Measurements from ENCODE around the gene GRAMD1A.

The GRAMD1A gene

DNA sequence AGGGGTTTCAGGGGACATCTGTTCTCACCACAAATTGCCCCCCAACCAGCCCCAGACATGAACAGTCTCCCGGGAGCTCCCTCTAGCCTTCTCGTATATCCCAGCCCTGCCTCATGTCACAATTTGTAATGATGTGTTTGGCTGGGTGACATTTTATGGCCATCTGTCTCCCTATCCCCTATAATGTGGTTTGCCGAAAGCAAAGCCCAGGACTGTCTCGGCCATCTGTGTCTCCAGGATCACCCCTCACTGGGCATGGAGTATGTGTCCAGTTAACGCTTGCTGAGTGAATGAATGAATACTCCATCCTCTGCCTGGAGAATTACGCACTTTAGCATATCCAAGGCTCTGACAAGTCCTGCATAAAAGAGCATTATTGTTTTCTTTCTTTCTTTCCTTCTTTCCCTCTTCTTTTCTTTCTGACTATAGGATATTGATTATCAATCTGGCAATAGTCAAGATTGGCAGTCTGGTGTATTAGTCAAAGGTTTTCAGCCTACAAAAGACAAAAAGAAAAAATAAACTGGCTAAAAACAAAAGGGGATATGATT, 56.5 kb downstream of the GRAMD1A start:
- DNase-seq: no peak

DNA sequence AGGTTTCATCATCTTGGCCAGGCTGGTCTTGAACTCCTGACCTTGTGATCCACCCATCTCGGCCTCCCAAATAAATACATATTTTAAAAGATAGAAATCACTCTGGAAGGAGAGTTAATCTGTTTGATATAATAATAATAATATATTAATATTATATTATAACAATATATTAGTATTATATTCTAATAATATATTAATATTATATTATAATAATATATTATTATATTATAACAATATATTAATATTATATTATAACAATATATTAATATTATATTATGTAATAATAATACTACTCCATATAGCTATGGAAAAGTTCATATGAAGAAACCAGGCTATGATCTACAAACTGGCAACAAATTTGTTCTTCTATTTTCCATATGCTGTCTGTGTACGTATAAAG, 58.2 kb downstream of the GRAMD1A start:
- no peak for DNase-seq

DNA sequence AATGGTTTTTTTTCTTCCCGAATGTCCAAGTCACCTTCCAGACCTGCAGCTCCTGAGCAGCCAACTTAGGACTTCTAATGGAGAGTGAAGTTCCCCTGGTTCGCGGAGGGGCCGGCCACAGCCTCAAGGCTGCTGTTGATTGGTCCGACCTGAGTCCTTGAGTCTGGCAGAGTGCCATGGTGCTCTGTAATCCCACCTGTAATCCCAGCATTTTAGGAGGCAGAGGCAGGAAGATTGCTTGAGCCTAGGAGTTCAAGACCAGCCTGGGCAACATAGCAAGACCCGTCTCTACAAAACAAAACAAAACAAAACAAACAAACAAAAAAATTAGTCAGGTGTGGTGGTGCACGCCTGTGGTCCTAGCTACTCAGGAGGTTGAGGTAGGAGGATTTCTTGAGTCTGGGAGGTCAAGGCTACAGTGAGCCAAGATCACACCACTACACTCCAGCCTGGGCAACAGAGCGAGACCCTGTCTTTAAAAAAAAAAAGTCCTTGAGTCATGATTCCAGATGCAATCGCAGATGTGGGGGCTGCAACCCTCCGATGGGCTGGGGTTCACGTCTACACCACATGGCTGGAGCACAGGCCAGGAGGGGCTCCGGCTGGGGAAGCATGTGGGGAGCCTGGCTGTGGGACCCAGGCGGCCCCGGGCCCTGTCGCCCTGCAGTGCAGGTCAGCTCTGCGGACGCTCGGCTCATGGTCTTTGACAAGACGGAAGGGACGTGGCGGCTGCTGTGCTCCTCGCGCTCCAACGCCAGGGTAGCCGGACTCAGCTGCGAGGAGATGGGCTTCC, 59.1 kb downstream of the GRAMD1A start:
- DNase-seq: no peak

DNA sequence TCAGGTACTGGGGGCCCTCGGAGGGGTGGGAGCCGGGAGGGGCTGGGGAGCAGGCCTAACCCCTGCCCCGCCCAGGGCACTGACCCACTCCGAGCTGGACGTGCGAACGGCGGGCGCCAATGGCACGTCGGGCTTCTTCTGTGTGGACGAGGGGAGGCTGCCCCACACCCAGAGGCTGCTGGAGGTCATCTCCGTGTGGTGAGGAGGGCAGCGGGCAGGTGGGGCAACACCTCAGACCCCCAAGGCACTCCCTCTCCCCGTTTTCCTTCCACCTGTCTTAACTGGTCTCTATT, 59.6 kb downstream of the GRAMD1A start:
- no peak for DNase-seq

DNA sequence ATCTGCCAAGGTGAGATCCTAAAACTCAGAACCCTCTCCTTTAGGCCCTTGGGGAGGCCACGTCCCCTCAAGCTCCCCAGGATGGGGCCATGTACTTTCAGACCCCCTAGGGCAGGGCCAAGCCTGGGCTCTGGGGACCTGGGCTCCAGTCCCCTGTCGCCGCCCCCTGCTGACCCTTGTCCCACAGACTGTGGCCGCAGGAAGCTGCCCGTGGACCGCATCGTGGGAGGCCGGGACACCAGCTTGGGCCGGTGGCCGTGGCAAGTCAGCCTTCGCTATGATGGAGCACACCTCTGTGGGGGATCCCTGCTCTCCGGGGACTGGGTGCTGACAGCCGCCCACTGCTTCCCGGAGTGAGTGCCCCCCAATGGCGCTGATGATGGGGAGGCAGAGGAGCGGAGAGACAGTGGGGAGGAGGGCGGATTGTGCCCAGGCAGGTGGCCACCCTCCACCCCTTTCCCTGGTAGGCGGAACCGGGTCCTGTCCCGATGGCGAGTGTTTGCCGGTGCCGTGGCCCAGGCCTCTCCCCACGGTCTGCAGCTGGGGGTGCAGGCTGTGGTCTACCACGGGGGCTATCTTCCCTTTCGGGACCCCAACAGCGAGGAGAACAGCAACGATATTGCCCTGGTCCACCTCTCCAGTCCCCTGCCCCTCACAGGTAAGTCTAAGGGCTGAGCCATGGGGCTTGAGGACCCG, 60.2 kb downstream of the GRAMD1A start:
- no peak for DNase-seq

DNA sequence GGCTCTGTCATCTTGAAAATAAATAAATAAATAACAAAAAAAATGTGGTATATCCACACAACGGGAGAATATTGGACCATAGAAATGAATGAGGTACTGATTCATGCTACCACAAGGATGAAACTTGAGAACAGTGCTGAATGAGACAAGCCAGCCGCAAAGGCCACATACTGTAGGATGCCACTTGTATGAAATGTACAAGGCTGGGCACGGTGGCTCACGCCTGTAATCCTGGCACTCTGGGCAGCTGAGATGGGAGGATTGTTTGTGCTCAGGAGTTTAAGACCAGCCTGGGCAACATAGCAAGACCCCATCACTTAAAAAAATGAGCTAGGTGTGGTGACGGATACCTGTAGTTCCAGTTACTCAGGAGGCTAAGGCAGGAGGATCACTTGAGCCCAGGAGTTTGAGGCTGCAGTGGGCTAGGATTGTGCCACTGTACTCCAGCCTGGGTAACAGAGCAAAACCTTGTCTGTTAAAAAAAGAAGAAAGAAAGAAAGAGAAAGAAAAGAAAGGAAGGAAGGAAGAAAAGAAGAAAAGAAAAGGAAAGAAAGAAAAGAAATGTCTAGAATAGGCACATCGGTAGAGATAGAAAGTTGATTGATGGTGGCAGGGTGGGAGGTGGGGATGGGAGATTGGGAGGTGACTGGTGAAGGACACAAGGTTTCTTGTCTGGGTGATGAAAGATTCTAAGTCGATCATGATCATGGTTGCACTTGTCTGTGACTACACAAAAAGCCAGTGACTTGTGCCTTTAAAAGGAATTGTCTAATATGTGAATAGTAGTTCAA, 61.7 kb downstream of the GRAMD1A start:
- no peak for DNase-seq

DNA sequence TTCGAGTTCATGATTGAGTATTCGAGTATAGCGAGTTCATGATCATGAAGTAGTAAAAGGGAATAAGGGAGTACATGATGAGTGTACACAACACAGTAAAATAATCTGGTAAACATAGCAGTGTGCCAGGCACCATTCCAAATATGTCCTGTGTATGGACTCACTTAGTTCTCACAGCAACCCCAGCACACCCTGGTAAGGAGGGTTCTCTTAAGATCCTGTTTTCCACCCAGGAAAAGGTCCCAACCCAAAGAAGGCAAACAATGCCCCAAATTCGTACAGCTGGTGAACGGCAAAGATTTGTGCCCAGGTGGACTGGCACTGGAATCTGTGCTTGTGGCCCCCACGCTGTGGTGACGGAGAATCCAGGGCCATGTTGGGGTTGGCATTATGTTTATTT, 62.8 kb downstream of the GRAMD1A start:
- no peak for DNase-seq

DNA sequence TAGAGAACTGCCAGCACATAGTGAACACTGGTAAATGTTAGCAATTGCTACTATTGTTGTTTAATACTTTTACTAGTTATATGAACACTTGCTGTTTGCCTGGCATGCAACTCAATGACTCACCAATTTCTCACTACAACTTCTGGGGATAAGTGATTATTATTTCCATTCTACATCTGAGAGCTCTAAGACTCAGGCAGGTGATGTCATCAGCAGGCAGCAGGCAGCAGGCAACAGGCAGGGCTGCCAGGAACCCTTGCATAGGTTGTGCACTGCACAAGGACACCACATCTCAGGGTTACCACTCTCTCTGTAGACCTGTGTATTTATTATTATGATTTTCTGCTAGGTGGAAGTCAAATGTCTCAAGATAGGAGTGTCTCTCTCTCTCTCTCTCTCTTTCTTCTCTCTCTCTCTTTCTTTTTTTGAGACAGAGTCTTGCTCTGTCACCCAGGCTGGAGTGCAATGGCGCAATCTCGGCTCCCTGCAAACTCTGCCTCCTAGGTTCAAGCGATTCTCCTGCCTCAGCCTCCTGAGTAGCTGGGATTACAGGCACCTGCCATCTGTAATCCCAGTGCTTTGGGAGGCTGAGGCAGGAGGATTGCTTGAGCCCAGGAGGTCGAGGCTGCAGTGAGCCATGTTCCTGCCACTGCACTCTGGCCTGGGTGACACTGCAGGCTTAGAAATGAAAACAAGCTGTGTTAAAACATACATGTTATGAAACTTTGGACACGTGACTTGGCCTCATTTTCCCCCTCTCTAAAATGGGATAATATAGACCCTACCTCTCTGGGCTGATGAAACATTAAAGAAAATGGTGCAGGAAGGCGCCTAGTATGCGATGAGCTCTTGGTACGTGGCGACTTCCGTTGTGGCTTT, 64.1 kb downstream of the GRAMD1A start:
- DNase-seq: peak; percentile 54

DNA sequence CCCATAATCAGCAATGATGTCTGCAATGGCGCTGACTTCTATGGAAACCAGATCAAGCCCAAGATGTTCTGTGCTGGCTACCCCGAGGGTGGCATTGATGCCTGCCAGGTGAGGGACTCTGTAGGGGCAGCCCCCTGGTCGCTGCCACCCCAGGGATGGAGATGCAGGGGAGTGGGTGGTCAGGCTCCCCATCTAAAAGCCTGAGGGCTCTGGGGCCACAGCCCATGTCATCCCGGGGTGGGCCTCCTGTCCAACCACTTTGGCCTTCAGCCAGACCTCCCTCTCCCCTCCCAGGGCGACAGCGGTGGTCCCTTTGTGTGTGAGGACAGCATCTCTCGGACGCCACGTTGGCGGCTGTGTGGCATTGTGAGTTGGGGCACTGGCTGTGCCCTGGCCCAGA, 65.5 kb downstream of the GRAMD1A start:
- DNase-seq: no peak

DNA sequence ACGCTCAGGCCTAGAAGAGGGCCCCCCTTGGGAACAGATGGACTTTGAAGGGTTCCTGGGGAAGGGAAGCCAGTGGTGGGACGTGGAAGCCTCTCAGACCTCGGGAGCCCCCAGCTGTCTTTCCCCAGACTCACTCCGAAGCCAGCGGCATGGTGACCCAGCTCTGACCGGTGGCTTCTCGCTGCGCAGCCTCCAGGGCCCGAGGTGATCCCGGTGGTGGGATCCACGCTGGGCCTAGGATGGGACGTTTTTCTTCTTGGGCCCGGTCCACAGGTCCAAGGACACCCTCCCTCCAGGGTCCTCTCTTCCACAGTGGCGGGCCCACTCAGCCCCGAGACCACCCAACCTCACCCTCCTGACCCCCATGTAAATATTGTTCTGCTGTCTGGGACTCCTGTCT, 66.0 kb downstream of the GRAMD1A start:
- no peak for DNase-seq

DNA sequence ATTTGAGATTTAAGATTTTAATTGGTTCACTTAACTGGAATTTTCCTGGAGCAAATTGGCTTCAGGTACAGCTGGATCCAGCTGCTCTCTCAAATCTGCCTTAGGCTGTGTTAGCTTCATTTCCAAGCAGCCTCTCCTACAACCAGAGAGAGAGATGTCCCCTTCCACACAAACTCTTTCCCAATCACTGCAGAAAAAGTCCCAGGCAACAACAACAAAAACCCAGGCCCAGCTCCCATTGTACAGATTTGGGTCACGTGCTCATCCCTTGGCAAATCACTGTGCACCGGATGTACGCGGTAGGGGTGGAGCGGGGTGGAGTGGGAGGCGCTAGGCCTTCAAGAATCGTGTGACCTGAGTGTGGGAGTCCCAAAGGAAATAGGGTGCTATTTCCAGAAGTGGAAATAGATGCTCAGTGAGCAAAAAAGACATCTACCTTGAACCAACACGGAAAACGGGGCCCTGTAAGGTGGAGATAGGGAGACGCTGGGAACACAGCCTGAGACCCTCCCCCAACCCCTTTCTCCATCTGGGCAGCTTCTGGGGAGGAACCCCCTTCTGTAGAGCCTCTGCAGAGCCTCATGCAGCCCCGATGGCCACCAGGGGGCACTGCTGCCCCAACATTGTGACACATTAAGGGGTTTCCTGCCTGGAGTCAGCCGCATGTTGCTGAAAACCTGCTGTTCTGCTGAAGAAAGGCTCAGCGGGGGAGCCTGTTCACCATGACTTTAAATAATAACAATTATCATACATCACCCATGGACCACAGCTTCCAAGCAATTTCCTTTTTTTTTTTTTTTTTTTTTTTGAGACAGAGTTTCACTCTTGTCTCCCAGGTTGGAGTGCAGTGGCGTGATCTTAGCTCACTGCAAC, 66.8 kb downstream of the GRAMD1A start:
- DNase-seq: peak; percentile 94

DNA sequence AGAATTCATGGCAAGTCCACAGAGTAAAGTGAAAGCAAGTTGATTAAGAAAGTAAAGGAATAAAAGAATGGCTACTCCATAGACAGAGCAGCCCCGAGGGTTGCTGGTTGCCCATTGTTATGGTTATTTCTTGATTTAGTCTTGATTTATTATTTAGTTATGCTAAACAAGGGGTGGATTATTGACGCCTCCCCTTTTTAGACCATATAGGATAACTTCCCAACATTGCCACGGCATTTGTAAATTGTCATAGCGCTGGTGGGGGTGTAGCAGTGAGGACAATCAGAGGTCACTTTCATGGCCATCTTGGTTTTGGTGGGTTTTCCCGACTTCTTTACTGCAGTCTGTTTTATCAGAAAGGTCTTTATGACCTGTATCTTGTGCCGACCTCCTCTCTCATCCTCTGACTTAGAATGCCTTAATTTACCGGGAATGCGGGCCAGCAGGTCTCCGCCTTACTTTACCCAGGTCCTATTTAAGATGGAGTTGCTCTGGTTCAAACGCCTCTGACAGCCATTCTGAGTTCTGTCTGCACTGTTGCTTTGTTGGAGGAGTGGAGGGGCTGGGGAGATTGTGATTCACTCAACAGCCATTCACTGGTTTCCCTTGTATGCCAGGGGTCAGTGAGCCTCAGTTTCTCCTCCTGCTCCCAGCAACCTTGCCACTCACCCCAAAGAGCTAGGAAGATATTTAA, 69.0 kb downstream of the GRAMD1A start:
- no peak for DNase-seq

DNA sequence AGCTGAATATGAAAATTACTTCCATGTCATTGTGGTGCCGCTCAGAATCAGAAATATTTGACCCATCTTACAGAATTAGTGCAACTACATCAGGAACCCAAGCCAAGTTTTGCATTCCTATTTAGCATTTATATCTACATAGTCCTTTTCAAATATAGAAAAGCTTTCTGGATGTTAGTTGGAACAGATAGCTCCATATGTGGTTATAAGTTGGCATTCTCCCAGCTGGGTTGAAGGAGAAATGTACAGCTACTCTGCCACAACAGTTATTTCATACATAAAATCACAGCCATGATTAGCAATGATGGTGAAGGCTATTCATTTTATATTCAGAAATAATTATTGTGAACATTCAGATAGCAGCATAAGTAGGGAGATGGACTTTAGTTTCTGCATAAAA, 69.6 kb downstream of the GRAMD1A start:
- DNase-seq: no peak

DNA sequence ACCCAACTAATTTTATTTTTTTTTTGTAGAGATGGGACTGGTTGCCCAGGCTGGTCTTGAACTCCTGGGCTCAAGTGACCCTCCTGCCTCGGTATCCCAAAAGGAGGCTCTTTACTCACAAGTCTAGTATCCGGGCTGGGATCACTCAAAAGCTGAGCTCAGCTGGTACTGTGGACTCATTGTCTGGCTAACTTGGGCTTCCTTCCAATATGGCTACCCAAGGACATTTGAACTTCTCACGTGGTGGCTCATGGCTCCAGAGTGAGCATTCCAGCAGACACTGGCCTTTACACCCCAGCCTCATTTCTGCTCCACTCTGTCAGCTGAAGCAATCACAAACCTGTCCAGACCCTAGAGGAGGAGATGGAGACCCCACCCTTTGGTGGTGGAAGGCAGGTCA, 70.3 kb downstream of the GRAMD1A start:
- no peak for DNase-seq

DNA sequence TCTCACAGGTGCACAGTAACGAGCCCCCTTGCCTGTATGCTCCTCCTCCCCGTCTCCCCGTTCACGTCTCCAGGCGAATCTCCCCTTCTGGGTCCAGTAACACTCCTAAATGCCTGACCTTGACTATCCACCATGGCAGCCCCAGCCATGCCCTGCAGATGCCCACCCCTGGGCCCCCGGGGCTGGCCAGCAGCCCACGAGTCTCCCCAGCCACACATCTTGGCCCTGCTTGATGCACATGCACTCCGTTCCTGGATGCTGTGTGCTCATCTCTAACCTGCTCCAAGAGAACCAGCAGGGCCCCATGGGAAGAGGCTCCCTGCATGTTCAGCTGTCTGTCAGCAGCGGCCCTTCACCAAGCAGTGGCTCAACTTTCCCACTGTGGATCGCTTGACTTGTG, 73.4 kb downstream of the GRAMD1A start:
- no peak for DNase-seq

DNA sequence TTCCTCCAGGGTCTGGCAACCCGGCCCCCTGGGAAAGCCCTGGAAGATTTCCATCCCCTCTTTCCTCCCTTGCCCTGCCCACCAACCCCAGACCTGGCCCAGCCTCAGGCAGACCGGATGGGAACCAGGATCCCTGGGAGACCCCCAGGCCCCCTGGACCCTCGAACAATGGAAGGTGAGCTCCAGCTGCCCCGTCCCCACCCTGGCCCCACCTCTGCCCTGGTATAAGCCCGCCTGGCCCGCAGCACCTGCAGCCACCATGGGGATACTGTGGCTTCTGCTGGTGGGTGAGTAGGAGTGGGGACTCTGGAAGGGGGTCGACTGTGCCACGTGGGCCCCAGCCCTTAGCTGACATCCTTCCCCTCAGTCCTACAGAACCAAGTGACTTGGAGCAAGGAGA, 73.8 kb downstream of the GRAMD1A start:
- DNase-seq: no peak

DNA sequence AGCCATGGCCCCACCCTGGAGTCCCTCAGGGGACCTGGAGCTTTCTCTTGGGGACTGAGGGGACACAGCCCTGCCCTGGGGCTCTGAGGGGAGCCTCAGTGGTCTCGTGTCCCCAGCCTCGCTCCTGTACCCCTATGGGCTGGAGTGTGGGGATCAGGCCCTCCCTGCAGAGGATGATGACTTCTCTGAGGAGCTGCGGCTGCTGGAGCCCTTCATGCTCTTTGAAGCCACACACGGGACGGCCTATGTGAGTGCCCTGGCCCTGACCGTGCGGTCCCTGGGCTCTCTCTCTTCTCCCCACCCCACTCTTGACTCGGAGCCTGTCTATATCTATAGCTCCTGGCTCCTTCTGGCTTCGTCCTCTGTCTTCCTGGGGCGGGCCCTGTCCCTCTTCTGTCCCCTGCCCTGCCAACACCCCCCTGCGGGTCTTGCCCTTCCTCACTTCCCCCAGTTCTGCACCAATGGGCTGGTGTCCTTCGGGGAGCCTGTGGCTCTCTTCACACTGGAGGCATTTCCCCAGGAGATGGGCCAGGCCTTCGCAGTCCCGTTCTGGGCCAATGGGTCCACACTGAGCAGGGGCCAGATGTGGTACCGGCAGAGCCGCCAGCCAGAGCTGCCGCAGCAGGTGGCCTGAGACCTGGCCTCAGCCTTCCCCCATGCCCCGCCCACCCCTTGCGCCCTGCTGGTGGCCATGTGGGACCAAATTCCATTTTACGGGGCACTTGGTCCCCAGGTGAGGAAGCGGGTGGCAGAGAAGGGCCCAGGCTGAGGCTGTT, 74.5 kb downstream of the GRAMD1A start:
- DNase-seq: no peak

DNA sequence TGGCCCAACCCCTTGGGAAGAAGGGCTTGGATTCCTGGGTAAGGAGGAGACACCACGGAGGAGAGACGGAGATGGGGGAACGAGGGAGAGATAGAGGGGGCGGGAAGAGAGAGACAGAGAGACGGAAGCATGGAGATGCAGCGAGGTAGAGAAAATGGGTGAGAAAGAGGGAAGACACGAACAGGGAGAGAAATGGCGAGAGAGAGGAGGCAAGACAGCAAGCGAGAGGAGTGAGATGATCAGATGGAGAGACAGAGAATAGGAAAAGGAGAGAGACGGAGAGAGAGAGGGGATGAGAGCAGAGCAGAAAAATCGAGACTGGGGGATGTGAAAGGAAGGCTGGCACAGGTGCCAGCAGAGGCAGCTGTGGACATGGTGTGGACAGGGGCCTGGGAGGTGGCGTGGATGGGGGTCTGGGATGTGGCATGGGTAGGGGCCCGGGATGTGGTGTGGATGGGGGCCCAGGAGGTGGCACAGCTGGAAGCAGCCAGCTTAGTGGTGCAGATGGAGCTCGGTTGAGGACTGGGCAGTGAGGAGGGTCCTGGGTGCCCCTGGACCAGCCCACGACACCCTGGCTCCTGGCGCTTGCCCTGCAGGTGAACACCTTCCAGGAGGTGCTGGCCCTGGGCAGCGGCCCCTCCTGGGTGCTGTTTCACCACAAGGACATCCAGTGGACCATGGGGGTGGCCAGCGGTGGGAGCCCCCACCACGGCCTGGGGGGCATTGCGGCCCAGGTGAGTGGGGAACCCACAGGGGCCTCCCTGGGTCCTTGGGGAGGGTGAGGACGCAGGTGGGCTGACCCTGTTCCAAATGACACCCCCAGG, 75.3 kb downstream of the GRAMD1A start:
- no peak for DNase-seq

DNA sequence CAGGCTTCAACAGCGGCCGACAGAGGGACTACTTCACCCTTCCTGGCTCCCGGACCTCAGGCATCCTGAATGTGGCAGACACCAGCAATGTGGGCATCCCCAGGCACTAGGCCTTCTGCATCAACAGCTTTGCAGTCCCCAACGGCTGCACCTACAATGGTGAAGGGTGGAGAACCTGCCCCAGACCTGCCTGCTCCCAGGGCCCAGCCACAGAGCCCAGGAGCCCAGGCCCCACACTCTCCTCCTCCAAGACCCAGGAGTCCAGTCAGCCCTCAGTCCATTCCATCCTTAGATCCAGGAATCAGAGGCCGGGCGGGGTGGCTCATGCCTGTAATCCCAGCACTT, 75.9 kb downstream of the GRAMD1A start:
- DNase-seq: no peak

Data from activated naive CD4-positive, alpha-beta T cell treated with anti-CD3 and anti-CD28 coated beads, Interleukin-2, amount 50 U/mL, for 16 hours (primary cell).